Mesendoderm (in vitro differentiated cells): Measurements from ENCODE around the gene EGFL8.

Source experiments
- DNase-seq: peaks from one replicate; pipeline ENCODE4 v3.0.0; 2013
- H2AK5ac ChIP-seq: 2 replicates; pipeline ENCODE4 v1.6.1; 2013; ENCODE audit warnings: low read length, inconsistent platforms
- H2BK120ac ChIP-seq: 2 replicates; pipeline ENCODE4 v1.6.1; 2013; ENCODE audit warnings: low read depth, mild to moderate bottlenecking, low read length, moderate library complexity, mixed read lengths
- H2BK15ac ChIP-seq: replicated peaks from 2 replicates; pipeline ENCODE4 v1.6.1; 2013; ENCODE audit warnings: low read depth, mild to moderate bottlenecking, moderate library complexity
- H2BK5ac ChIP-seq: 2 replicates; pipeline ENCODE4 v1.6.1; 2013; ENCODE audit warnings: low read length, inconsistent platforms
- H3K18ac ChIP-seq: 2 replicates; pipeline ENCODE4 v1.6.1; 2013; ENCODE audit warnings: mild to moderate bottlenecking, low read length, mixed read lengths
- H3K23ac ChIP-seq: one replicate; pipeline ENCODE4 v1.6.1; 2013; ENCODE audit warnings: low read length
- H3K27ac ChIP-seq: 2 replicates; pipeline ENCODE4 v1.5.1; 2013; ENCODE audit warnings: low read depth, mild to moderate bottlenecking, inconsistent platforms, low read length, moderate library complexity
- H3K27me3 ChIP-seq: 2 replicates; pipeline ENCODE4 v1.6.1; 2013; ENCODE audit warnings: low read length, control low read depth, mild to moderate bottlenecking, inconsistent platforms; ENCODE audit not compliant: insufficient read depth, poor library complexity
- H3K36me3 ChIP-seq: 2 replicates; pipeline ENCODE4 v1.6.1; 2013; ENCODE audit warnings: low read length, inconsistent platforms; ENCODE audit not compliant: control insufficient read depth, insufficient read depth
- H3K4ac ChIP-seq: one replicate; pipeline ENCODE4 v1.6.1; 2013; ENCODE audit warnings: low read depth, mild to moderate bottlenecking, low read length, moderate library complexity
- H3K4me1 ChIP-seq: 2 replicates; pipeline ENCODE4 v1.6.1; 2013; ENCODE audit warnings: low read depth, low read length, inconsistent platforms; ENCODE audit not compliant: control insufficient read depth
- H3K4me2 ChIP-seq: 2 replicates; pipeline ENCODE4 v1.6.1; 2013; ENCODE audit warnings: low read length
- H3K4me3 ChIP-seq: 2 replicates; pipeline ENCODE4 v1.5.1; 2013; ENCODE audit warnings: mild to moderate bottlenecking, low read length
- H3K56ac ChIP-seq: one replicate; pipeline ENCODE4 v1.6.1; 2013; ENCODE audit warnings: low read length
- H3K79me1 ChIP-seq: 2 replicates; pipeline ENCODE4 v1.6.1; 2013; ENCODE audit warnings: low read length, inconsistent platforms
- H3K79me2 ChIP-seq: 2 replicates; pipeline ENCODE4 v1.6.1; 2013; ENCODE audit warnings: mild to moderate bottlenecking, low read length; ENCODE audit not compliant: control insufficient read depth, insufficient read depth
- H3K9ac ChIP-seq: 2 replicates; pipeline ENCODE4 v1.6.1; 2013; ENCODE audit warnings: low read length, inconsistent platforms
- H4K5ac ChIP-seq: one replicate; pipeline ENCODE4 v1.6.1; 2013; ENCODE audit warnings: low read length
- H4K8ac ChIP-seq: one replicate; pipeline ENCODE4 v1.6.1; 2013; ENCODE audit warnings: low read depth, mild to moderate bottlenecking, control low read depth, low read length, moderate library complexity
- WGBS: extraction: QIAGEN DNeasy Blood & Tissue Kit; methylation state at CpG from one replicate; pipeline ENCODE4 v1.1.7; 2013; ENCODE audit warnings: low lambda C conversion rate, missing lambda C conversion rate; ENCODE audit not compliant: insufficient coverage; ENCODE audit errors: extremely low coverage; 5-methylcytosine and 5-hydroxymethylcytosine counted together

Gene EGFL8

DNA sequence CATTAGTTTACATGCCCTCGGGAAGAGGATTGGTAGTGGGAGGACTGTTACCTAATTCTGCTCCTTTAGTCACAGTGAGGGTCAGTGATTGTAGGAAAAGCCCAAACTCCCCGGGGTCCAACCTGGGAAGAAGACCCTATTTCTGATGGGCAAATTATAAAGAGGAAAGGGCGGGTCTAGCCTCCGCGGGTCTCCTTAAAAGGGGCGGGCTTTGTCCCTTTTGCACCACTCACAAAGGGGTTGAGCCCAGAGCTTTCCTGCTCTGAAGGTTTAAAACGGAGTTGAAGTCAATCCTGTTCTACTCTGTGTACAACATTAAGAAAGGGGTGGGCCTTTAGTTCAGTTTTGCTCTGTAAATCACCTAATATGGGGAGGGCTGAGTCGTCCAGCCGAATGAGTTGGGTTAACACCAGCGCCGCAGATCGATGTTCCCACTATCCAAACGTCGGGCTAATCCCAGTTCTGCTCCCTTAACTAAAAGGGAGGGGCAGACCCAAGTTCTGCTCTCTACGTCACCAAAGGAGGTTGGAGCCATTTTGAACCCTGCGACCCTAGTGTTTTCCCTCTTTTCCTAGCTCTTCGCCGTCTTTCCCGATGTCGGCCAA lies 12.9 kb downstream of the EGFL8 start:
- no peak overlapping the region for H3K23ac ChIP-seq
- H3K79me2 ChIP-seq: peaks cover 37% of the 10 kb centered on the region
- peak overlapping the region; percentile 40 for H4K5ac ChIP-seq
- no peaks in the 10 kb centered on the region for H3K27me3 ChIP-seq
- H2AK5ac ChIP-seq: no peak overlapping the region
- H2BK5ac ChIP-seq: peak overlapping the region; percentile 68
- H3K4me1 ChIP-seq: peaks cover 17% of the 10 kb centered on the region
- peaks cover 25% of the 10 kb centered on the region for H3K79me1 ChIP-seq
- peak overlapping the region; percentile 36 for H3K4me3 ChIP-seq
- no peak overlapping the region for H4K8ac ChIP-seq
- no peak overlapping the region for H2BK120ac ChIP-seq
- no CpG with 5 or more reads among the region's 20 CpGs for WGBS
- peaks cover 1% of the 10 kb centered on the region for H3K36me3 ChIP-seq
- H3K18ac ChIP-seq: peak overlapping the region; percentile 47
- H3K56ac ChIP-seq: peak overlapping the region; percentile 91
- peak overlapping the region; percentile 88 for H3K9ac ChIP-seq
- H2BK15ac ChIP-seq: no peak overlapping the region
- H3K27ac ChIP-seq: peak overlapping the region; percentile 89
- H3K4me2 ChIP-seq: peak overlapping the region; percentile 77
- peak overlapping the region; percentile 89 for H3K4ac ChIP-seq
- no peak for DNase-seq

DNA sequence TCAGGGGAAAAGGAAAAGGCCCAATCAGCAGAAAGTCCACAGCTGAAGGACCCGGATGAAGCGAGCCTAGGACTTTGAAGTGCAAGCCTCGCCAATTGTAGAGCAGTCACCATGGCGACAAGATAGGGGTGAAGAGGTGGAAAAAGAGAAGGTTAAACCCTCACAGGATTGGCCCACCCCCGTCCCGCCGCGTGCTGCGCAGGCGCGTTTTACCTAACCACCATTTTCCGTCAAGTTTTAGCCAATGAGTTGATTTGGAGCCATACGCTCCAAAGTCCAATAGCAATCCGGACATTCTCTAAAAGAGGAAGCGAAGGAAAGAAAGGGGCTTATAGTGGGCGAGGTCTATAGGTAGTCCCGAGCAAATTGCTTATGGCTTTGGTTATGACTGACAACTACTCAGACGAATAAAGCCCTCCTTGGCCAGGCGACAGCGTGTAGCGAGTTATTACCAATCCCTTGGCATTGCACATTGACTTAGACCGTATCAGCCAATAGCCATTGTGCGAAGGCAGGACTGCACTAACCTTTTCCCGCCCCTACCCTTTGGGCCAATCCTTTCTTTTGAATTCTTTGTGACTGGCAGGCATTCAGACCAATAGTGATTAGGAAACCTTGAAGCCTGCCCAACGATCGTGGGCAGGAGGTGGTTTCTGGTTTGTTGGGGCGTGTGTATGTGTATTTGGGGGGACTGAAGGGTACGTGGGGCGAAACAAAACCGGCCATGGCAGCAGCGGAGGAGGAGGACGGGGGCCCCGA lies 13.6 kb downstream of the EGFL8 start, which contains the start of gene RNF5:
Gene RNF5 (plus strand): TSS at position 618 of the 759 bp plus-strand sequence. CDS start 107 bp downstream, at position 725.
- WGBS: no CpG with 5 or more reads among the region's 33 CpGs
- Histone ChIP-seq H3K4ac (peak within 1 kb of the TSS; percentile 89), H3K4me3 (peak within 1 kb of the TSS; percentile 43), H3K56ac (peak within 1 kb of the TSS; percentile 91), H3K4me1 (peaks cover 16% of the 10 kb centered on the region), H3K79me1 (peaks cover 20% of the 10 kb centered on the region), H3K18ac (peak within 1 kb of the TSS; percentile 47), H3K79me2 (peaks cover 33% of the 10 kb centered on the region), H4K8ac (no peak within 1 kb of the TSS), H3K36me3 (peaks cover 1% of the 10 kb centered on the region), H2BK5ac (peak within 1 kb of the TSS; percentile 68), H2AK5ac (peak within 1 kb of the TSS; percentile 9), H3K9ac (peak within 1 kb of the TSS; percentile 88), H3K27me3 (no peaks in the 10 kb centered on the region), H3K27ac (peak within 1 kb of the TSS; percentile 89), H2BK120ac (no peak within 1 kb of the TSS), H3K4me2 (peak within 1 kb of the TSS; percentile 93), H3K23ac (peak within 1 kb of the TSS; percentile 48), H2BK15ac (no peak within 1 kb of the TSS), H4K5ac (peak within 1 kb of the TSS; percentile 40)
- peak; percentile 100 for DNase-seq

- Histone ChIP-seq H2AK5ac (peak overlapping the region; percentile 9), H2BK5ac (no peak overlapping the region), H3K9ac (peak overlapping the region; percentile 88), H3K4ac (no peak overlapping the region), H4K5ac (no peak overlapping the region), H3K27me3 (no peaks in the 10 kb centered on the region), H3K18ac (no peak overlapping the region), H2BK120ac (no peak overlapping the region), H3K79me1 (peaks cover 15% of the 10 kb centered on the region), H3K36me3 (peaks cover 1% of the 10 kb centered on the region), H4K8ac (no peak overlapping the region), H3K79me2 (peaks cover 28% of the 10 kb centered on the region), H3K56ac (peak overlapping the region; percentile 91), H3K27ac (no peak overlapping the region), H3K4me3 (peak overlapping the region; percentile 43), H2BK15ac (no peak overlapping the region), H3K23ac (peak overlapping the region; percentile 48), H3K4me1 (peaks cover 15% of the 10 kb centered on the region), H3K4me2 (peak overlapping the region; percentile 93)
- DNase-seq: no peak
- WGBS: 100% methylated on average over 1 of the region's 24 CpGs
These were observed 14.4 kb downstream of the EGFL8 start for GRCh38 chr6:32178547-32179440.

- peaks cover 1% of the 10 kb centered on the region for H3K36me3 ChIP-seq
- no peak overlapping the region for H4K5ac ChIP-seq
- H3K18ac ChIP-seq: no peak overlapping the region
- no peak overlapping the region for H2BK5ac ChIP-seq
- H3K27ac ChIP-seq: no peak overlapping the region
- no peak overlapping the region for H2BK120ac ChIP-seq
- no CpG with 5 or more reads among the region's 10 CpGs for WGBS
- DNase-seq: no peak
- H3K27me3 ChIP-seq: no peaks in the 10 kb centered on the region
- H4K8ac ChIP-seq: no peak overlapping the region
- H3K23ac ChIP-seq: no peak overlapping the region
- H3K4me3 ChIP-seq: no peak overlapping the region
- H3K56ac ChIP-seq: peak overlapping the region; percentile 91
- no peak overlapping the region for H2BK15ac ChIP-seq
- H2AK5ac ChIP-seq: no peak overlapping the region
- H3K4me1 ChIP-seq: peaks cover 13% of the 10 kb centered on the region
- H3K79me1 ChIP-seq: peaks cover 6% of the 10 kb centered on the region
- peaks cover 17% of the 10 kb centered on the region for H3K79me2 ChIP-seq
- H3K9ac ChIP-seq: no peak overlapping the region
- H3K4me2 ChIP-seq: no peak overlapping the region
- H3K4ac ChIP-seq: no peak overlapping the region
These were observed 15.5 kb downstream of the EGFL8 start for GRCh38 chr6:32179766-32180405.

GRCh38 chr6:32181148-32181702 lies 16.8 kb downstream of the EGFL8 start:
- H3K4me3 ChIP-seq: no peak overlapping the region
- H3K27ac ChIP-seq: no peak overlapping the region

More at GRCh38 chr6:32181148-32181702, 16.8 kb downstream of the EGFL8 start:
- no peak for DNase-seq
- H4K5ac ChIP-seq: no peak overlapping the region
- H4K8ac ChIP-seq: no peak overlapping the region
- no CpG with 5 or more reads among the region's 15 CpGs for WGBS
- H3K56ac ChIP-seq: no peak overlapping the region
- H3K4me1 ChIP-seq: peaks cover 9% of the 10 kb centered on the region
- no peaks in the 10 kb centered on the region for H3K27me3 ChIP-seq
- H3K9ac ChIP-seq: no peak overlapping the region
- H3K79me2 ChIP-seq: peaks cover 8% of the 10 kb centered on the region
- no peak overlapping the region for H3K4me2 ChIP-seq
- H2AK5ac ChIP-seq: no peak overlapping the region
- H2BK5ac ChIP-seq: no peak overlapping the region
- H3K18ac ChIP-seq: no peak overlapping the region
- no peak overlapping the region for H3K23ac ChIP-seq
- H2BK120ac ChIP-seq: no peak overlapping the region
- H3K36me3 ChIP-seq: peaks cover 1% of the 10 kb centered on the region
- H3K4ac ChIP-seq: no peak overlapping the region
- H3K79me1 ChIP-seq: peaks cover 3% of the 10 kb centered on the region
- H2BK15ac ChIP-seq: no peak overlapping the region
